NB4 (cell line): ENCODE results near the gene USF1.

Experiments used
- DNase-seq: peaks from one replicate; pipeline ENCODE4 v3.0.0; 2010; ENCODE audit warnings: low read depth
- H3K4me3 ChIP-seq: one replicate; pipeline ENCODE4 v1.5.1; 2011; ENCODE audit warnings: mild to moderate bottlenecking, low read depth, low read length, moderate library complexity
- MYC ChIP-seq: IDR thresholded peaks from 2 replicates; pipeline ENCODE4 v1.6.1; 2011; ENCODE audit warnings: low read depth, low read length
- POLR2A ChIP-seq: IDR thresholded peaks from 2 replicates; pipeline ENCODE4 v1.6.1; 2011; ENCODE audit warnings: mild to moderate bottlenecking; ENCODE audit not compliant: insufficient read length; ENCODE audit errors: extremely low read depth
- TF ChIP-seq, protein P1 (sequence below): IDR thresholded peaks from one replicate; pipeline ENCODE4 v1.5.1; 2012; ENCODE audit warnings: low read depth, low read length
- TF ChIP-seq, protein P2 (sequence below): IDR thresholded peaks from 2 replicates; pipeline ENCODE4 v1.6.1; 2011; ENCODE audit warnings: low read depth, low read length

The USF1 gene

DNA sequence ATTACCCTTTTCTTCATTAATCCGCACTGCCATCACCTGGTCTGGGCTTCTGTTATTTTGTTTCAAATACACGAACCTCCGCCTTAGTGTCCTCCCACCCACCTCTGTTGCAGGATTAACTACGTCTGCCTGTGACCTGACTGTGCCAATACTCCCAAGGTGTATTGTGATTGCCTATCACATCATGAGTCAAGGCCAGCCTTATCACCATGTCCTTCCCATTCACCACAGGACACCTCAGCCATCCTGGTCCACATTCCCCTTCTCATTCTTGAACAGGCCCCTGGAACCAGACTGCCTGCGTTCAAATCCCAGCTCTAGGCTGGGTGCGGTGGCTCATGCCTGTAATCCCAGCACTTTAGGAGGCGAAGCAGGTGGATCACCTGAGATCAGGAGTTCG lies 39.2 kb downstream of the USF1 start:
- no peak for DNase-seq
- no peak overlapping the region for H3K4me3 ChIP-seq
- TF ChIP-seq, protein P1, sequence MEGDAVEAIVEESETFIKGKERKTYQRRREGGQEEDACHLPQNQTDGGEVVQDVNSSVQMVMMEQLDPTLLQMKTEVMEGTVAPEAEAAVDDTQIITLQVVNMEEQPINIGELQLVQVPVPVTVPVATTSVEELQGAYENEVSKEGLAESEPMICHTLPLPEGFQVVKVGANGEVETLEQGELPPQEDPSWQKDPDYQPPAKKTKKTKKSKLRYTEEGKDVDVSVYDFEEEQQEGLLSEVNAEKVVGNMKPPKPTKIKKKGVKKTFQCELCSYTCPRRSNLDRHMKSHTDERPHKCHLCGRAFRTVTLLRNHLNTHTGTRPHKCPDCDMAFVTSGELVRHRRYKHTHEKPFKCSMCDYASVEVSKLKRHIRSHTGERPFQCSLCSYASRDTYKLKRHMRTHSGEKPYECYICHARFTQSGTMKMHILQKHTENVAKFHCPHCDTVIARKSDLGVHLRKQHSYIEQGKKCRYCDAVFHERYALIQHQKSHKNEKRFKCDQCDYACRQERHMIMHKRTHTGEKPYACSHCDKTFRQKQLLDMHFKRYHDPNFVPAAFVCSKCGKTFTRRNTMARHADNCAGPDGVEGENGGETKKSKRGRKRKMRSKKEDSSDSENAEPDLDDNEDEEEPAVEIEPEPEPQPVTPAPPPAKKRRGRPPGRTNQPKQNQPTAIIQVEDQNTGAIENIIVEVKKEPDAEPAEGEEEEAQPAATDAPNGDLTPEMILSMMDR = no peak

DNA sequence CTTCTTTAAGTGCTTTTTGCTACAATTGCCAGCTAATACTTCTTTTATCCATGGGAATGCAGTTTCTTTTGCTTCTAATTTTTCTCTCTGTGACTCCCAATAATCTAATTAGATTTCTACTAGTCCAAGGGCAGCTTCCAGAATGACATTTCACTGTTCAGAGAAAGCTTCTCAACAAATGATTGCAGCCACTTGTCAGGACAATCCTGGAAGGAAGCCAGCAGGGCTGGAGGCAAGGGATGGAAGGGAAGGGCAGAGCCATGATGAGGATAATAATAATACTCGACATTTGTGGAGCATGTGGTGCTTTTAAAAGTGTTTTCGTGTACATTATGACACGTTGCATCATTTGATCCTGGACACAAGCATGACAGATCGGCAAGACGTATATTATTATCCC lies 44.3 kb downstream of the USF1 start:
- no peak for DNase-seq
- TF ChIP-seq, protein P2, sequence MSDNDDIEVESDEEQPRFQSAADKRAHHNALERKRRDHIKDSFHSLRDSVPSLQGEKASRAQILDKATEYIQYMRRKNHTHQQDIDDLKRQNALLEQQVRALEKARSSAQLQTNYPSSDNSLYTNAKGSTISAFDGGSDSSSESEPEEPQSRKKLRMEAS = no peak
- TF ChIP-seq MYC (no peak), POLR2A (no peak)
- TF ChIP-seq, protein P1 = no peak
- no peak overlapping the region for H3K4me3 ChIP-seq

DNA sequence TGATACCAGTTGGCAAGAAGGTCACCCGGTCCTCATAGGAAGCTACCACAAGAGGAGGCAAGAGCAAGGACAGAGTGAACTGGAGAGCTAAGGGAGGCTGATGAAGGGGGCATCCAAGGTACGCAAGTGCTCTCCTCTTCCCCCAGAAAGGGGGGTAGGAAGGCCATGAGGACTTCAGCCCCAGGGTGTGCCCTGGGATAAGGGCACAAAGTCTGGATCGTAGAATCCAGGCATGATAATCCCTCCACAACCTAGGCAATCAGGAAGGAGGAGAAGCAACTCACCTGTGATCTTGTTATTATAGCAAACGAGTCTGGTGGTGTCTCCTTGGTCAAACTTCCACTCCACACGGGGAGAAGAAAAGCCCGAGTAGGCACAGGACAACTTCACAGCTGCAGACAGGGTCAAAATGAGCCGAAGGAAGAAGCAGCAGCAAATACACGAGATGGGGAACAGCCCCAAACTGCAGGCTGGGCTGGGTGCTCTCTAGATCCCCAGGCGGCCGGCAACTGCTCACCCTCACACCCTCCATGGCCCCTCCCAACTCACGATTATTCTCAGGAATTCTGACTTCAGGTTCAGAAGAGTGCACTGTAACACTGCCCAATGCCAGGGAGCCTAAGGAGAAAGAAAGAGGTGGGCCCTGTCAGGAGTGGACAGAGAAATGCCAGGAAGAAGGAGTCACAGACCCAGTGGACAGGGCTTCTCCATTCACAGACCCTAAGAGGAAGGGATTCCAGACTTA lies 44.9 kb downstream of the USF1 start:
- H3K4me3 ChIP-seq = no peak overlapping the region
- TF ChIP-seq, protein P2 = no peak
- TF ChIP-seq MYC (no peak), POLR2A (no peak)
- TF ChIP-seq, protein P1 = no peak
- no peak for DNase-seq

DNA sequence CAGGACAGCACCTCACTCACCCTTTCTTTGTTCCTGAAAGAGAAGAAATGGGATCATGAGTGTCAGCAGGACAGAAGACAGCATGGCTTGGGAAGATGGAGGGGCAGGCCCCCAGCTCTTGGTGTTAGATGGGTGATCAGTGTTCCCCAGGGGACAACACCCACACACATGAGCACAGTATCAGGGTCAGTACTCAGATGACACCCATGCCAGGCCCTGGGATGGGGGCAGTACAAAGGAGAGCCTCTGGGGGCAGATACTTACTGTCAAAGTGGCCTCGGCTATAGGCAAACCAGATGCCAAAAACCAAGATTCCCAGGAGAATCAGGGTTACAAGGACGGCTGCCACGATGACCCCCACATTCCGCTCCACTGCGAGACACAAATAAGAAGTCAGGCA lies 46.4 kb downstream of the USF1 start:
- TF ChIP-seq, protein P1 = no peak
- TF ChIP-seq POLR2A (no peak), MYC (no peak)
- TF ChIP-seq, protein P2 = no peak
- DNase-seq = no peak
- H3K4me3 ChIP-seq = no peak overlapping the region

DNA sequence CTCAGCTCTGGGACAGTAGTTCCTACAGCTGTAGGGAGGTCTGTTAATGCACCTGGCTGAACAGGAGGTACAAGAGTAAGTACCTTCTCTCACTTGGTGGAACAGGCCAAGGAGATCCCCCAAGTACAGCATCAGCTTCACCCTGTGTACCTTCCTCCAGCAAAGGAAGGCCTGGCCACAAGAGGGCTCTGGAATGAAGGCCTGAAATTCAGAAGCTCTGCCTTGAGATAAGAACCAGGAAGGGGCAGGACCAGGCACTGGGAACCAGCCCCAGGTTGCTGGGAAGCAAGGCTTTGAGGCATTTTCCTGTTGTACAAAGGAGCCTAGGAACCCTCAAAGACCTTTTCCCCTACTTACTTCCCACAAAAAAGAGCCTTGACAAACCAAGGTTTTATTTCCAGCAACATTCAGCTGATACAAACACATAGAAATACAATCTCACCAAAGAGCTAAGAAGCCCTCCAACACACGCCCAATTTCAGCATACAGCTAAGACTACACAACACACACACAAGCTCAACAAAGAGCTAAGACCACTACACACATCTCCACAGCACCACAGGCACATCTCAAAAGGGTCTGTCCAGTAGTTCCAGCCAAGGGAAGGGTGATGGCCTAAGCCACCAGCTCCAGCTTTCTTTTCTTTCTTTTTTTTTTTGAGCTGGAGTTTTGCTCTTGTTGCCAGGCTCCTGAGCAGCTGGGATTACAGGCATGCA lies 48.3 kb downstream of the USF1 start:
- DNase-seq = peak; percentile 68
- TF ChIP-seq, protein P1 = peak; percentile 80
- TF ChIP-seq POLR2A = no peak
- no peak overlapping the region for H3K4me3 ChIP-seq

DNA sequence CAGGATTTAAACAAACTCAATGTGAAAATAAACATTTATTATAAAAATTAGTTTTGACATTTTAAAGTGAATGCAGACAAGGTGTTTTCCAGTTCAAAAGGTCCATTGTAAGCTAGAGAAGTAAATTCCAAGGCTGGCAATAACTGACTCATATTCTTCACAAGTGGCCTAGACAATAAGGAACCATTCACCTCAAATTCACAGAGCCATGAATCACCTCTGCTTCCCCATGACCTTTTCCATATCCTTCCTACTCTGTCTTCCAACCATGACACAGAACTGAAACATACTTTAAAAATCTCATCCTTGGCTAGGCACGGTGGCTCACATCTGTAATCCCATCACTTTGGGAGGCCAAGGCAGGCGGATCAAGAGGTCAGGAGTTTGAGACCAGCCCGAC lies 49.6 kb downstream of the USF1 start:
- TF ChIP-seq, protein P2 = no peak
- no peak for TF ChIP-seq MYC
- TF ChIP-seq, protein P1 = no peak
- TF ChIP-seq POLR2A = no peak
- H3K4me3 ChIP-seq = no peak overlapping the region
- DNase-seq = no peak
